Astrocyte (in vitro differentiated cells and primary cell): ENCODE results near the gene PPP2R5E. TPM values are rescaled to one million over a fixed set of nuclear protein-coding genes. Genes with fewer than 3 reads are reported as not detected.

Experiments used
- DNase-seq: peaks from one replicate; pipeline ENCODE4 v3.0.0-alpha.2; 2010; ENCODE audit warnings: low read depth
- FAIRE-seq: peaks from 2 replicates; lab custom pipeline; 2011; peaks lifted over from hg19 to GRCh38; lab: Jason Lieb, UNC
- H2AFZ ChIP-seq: 2 replicates; pipeline ENCODE4 v1.6.0; 2012; ENCODE audit warnings: low read depth, low read length, inconsistent platforms
- H3K27ac ChIP-seq: 2 replicates; pipeline ENCODE4 v1.5.1; 2011; ENCODE audit warnings: low read depth, low read length, inconsistent platforms
- H3K27me3 ChIP-seq: 2 replicates; pipeline ENCODE4 v1.6.0; 2011; ENCODE audit warnings: low read length, inconsistent platforms; ENCODE audit not compliant: insufficient read depth
- H3K36me3 ChIP-seq: 2 replicates; pipeline ENCODE4 v1.5.1; 2011; ENCODE audit warnings: low read length, inconsistent platforms; ENCODE audit not compliant: insufficient read depth
- H3K4me1 ChIP-seq: 2 replicates; pipeline ENCODE4 v1.5.1; 2011; ENCODE audit warnings: low read length, inconsistent platforms; ENCODE audit not compliant: insufficient read depth
- H3K4me2 ChIP-seq: 2 replicates; pipeline ENCODE4 v1.6.0; 2012; ENCODE audit warnings: low read length, inconsistent platforms
- H3K4me3 ChIP-seq: 2 replicates; pipeline ENCODE4 v1.5.1; 2011; ENCODE audit warnings: low read depth, mild to moderate bottlenecking, low read length, inconsistent platforms; ENCODE audit not compliant: insufficient read depth
- H3K79me2 ChIP-seq: 2 replicates; pipeline ENCODE4 v1.6.0; 2012; ENCODE audit warnings: mild to moderate bottlenecking, low read length, inconsistent platforms; ENCODE audit not compliant: insufficient read depth
- H3K9ac ChIP-seq: 2 replicates; pipeline ENCODE4 v1.6.0; 2012; ENCODE audit warnings: mild to moderate bottlenecking, low read length, inconsistent platforms
- H3K9me3 ChIP-seq: 2 replicates; pipeline ENCODE4 v1.5.1; 2012; ENCODE audit warnings: low read depth, mild to moderate bottlenecking, low read length, inconsistent platforms; ENCODE audit not compliant: insufficient read depth
- H4K20me1 ChIP-seq: 2 replicates; pipeline ENCODE4 v1.6.0; 2012; ENCODE audit warnings: low read length, inconsistent platforms; ENCODE audit not compliant: insufficient read depth
- H3K27ac Mint-ChIP-seq: one replicate; pipeline ENCODE4 v1.8.0; 2021; ENCODE audit warnings: mild to moderate bottlenecking, mixed read lengths; ENCODE audit not compliant: unreplicated experiment
- H3K27me3 Mint-ChIP-seq: one replicate; pipeline ENCODE4 v1.8.0; 2021; ENCODE audit warnings: low read depth, mixed read lengths; ENCODE audit not compliant: unreplicated experiment
- H3K36me3 Mint-ChIP-seq: one replicate; pipeline ENCODE4 v1.8.0; 2021; ENCODE audit warnings: low read depth, mixed read lengths; ENCODE audit not compliant: unreplicated experiment
- H3K4me1 Mint-ChIP-seq: one replicate; pipeline ENCODE4 v1.8.0; 2021; ENCODE audit warnings: low read depth, mixed read lengths; ENCODE audit not compliant: unreplicated experiment
- H3K4me3 Mint-ChIP-seq: one replicate; pipeline ENCODE4 v1.8.0; 2021; ENCODE audit warnings: mild to moderate bottlenecking, moderate library complexity, mixed read lengths; ENCODE audit not compliant: unreplicated experiment
- H3K9me3 Mint-ChIP-seq: one replicate; pipeline ENCODE4 v1.8.0; 2021; ENCODE audit warnings: mild to moderate bottlenecking, mixed read lengths; ENCODE audit not compliant: unreplicated experiment
- CTCF ChIP-seq: IDR thresholded peaks from 2 replicates; pipeline ENCODE4 v1.5.1; 2011; ENCODE audit warnings: low read depth, mild to moderate bottlenecking, inconsistent platforms, low read length, moderate library complexity; ENCODE audit not compliant: insufficient read depth
- EZH2 ChIP-seq: IDR thresholded peaks from 2 replicates; pipeline ENCODE4 v1.6.1; 2012; ENCODE audit warnings: mild to moderate bottlenecking, low read length, inconsistent platforms; ENCODE audit not compliant: insufficient read depth
- total RNA-seq: library from RNA; stranded (reverse); gene quantifications from 2 replicates; pipeline ENCODE4 v1.2.1, GENCODE V29; 2021

The PPP2R5E gene
- total RNA-seq, 1 donor from 2014 or later, result 69.3 TPM

GRCh38 chr14:63496837-63497400, 46.3 kb downstream of the PPP2R5E start:
- peaks cover 5% of the 10 kb centered on the region for H3K36me3 Mint-ChIP-seq
- H3K27ac ChIP-seq, result no peak overlapping the region
- no peak overlapping the region for H3K9ac ChIP-seq
- no peaks in the 10 kb centered on the region for H3K9me3 Mint-ChIP-seq
- peaks cover 11% of the 10 kb centered on the region for H3K4me1 ChIP-seq
- H2AFZ ChIP-seq, result no peak overlapping the region
- H3K27me3 Mint-ChIP-seq, result no peaks in the 10 kb centered on the region
- no peak overlapping the region for H3K4me2 ChIP-seq
- H4K20me1 ChIP-seq, result peaks cover 79% of the 10 kb centered on the region
- peaks cover 90% of the 10 kb centered on the region for H3K79me2 ChIP-seq
- no peaks in the 10 kb centered on the region for H3K27me3 ChIP-seq
- peaks cover 22% of the 10 kb centered on the region for H3K4me1 Mint-ChIP-seq
- no peak overlapping the region for H3K4me3 Mint-ChIP-seq
- DNase-seq (no peak), FAIRE-seq (peak; percentile 58)
- H3K27ac Mint-ChIP-seq, result no peak overlapping the region
- TF ChIP-seq CTCF, result no peak
- no peak for TF ChIP-seq EZH2
- no peaks in the 10 kb centered on the region for H3K9me3 ChIP-seq
- H3K36me3 ChIP-seq, result no peaks in the 10 kb centered on the region
- no peak overlapping the region for H3K4me3 ChIP-seq

- Histone ChIP-seq H3K27me3 (no peaks in the 10 kb centered on the region), H3K4me1 (peaks cover 11% of the 10 kb centered on the region), H3K79me2 (peaks cover 94% of the 10 kb centered on the region), H3K27ac (peak overlapping the region; percentile 67), H4K20me1 (peaks cover 73% of the 10 kb centered on the region), H3K4me2 (no peak overlapping the region), H3K9ac (no peak overlapping the region), H3K36me3 (no peaks in the 10 kb centered on the region), H2AFZ (no peak overlapping the region), H3K9me3 (no peaks in the 10 kb centered on the region), H3K4me3 (no peak overlapping the region)
- Mint-ChIP-seq H3K27ac (peak overlapping the region; percentile 85), H3K36me3 (no peaks in the 10 kb centered on the region), H3K9me3 (no peaks in the 10 kb centered on the region), H3K4me3 (no peak overlapping the region), H3K4me1 (peaks cover 27% of the 10 kb centered on the region), H3K27me3 (no peaks in the 10 kb centered on the region)
- TF ChIP-seq EZH2 (no peak), CTCF (no peak)
- no peak for FAIRE-seq
- DNase-seq, result peak; percentile 33
These were observed 49.9 kb downstream of the PPP2R5E start for GRCh38 chr14:63493246-63493645.

GRCh38 chr14:63492391-63492790, 50.8 kb downstream of the PPP2R5E start:
- Histone ChIP-seq H3K4me1 (peaks cover 11% of the 10 kb centered on the region), H3K4me3 (no peak overlapping the region), H3K79me2 (peaks cover 95% of the 10 kb centered on the region), H4K20me1 (peaks cover 73% of the 10 kb centered on the region), H3K9me3 (no peaks in the 10 kb centered on the region), H3K4me2 (peak overlapping the region; percentile 60), H3K36me3 (no peaks in the 10 kb centered on the region), H2AFZ (no peak overlapping the region), H3K27me3 (no peaks in the 10 kb centered on the region), H3K9ac (peak overlapping the region; percentile 16), H3K27ac (peak overlapping the region; percentile 67)
- Mint-ChIP-seq H3K4me3 (peak overlapping the region; percentile 51), H3K27ac (peak overlapping the region; percentile 85), H3K27me3 (no peaks in the 10 kb centered on the region), H3K4me1 (peaks cover 27% of the 10 kb centered on the region), H3K36me3 (no peaks in the 10 kb centered on the region), H3K9me3 (no peaks in the 10 kb centered on the region)
- DNase-seq (peak; percentile 85), FAIRE-seq (no peak)
- TF ChIP-seq EZH2 (no peak), CTCF (no peak)
